ENCODE measurements around the gene MUC4. TPM values are rescaled to one million over a fixed set of nuclear protein-coding genes. Genes with fewer than 3 reads are reported as not detected.
"Not testable (repeated sequence)": the region's sequence is repeated elsewhere in the genome, so short reads cannot be mapped to it uniquely, and the experiment has no call there.

The MUC4 gene
- total and polyA plus RNA-seq, 12 donors, result 0.03 to 0.17 (median 0.09) TPM; not detected in 6

DNA sequence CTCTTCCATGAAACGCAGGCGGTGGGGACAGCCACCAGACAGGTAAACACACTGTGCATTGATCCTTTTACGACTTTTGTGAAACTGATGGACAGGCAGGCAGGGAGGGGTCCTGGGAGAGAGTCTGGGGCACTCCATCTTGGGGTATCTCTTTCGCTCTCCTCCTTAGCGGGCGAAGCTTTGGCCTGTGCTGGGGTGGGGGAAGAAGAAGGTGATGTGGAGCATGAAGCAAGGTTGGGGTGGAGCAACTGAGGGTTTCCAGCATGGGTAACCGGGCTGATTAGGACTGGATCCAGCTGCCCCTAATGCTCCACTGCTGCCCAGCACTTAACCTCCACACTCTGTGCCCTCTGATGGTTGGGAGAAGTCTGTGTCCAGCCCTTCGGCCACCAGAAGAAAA, 65.4 kb downstream of the MUC4 start:
- TF ChIP-seq POLR2A (IDR thresholded peaks at IDR 0.05), result no peak
- TF ChIP-seq, protein P1, sequence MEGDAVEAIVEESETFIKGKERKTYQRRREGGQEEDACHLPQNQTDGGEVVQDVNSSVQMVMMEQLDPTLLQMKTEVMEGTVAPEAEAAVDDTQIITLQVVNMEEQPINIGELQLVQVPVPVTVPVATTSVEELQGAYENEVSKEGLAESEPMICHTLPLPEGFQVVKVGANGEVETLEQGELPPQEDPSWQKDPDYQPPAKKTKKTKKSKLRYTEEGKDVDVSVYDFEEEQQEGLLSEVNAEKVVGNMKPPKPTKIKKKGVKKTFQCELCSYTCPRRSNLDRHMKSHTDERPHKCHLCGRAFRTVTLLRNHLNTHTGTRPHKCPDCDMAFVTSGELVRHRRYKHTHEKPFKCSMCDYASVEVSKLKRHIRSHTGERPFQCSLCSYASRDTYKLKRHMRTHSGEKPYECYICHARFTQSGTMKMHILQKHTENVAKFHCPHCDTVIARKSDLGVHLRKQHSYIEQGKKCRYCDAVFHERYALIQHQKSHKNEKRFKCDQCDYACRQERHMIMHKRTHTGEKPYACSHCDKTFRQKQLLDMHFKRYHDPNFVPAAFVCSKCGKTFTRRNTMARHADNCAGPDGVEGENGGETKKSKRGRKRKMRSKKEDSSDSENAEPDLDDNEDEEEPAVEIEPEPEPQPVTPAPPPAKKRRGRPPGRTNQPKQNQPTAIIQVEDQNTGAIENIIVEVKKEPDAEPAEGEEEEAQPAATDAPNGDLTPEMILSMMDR (IDR thresholded peaks at IDR 0.05), result no peak
- DNase-seq, result no peak
- Histone ChIP-seq H3K4me1 (replicated peaks in 1 of 2) (peaks cover 3 to 8% of the 10 kb centered on the region in 2 donors), H3K27me3 (peaks cover 5% of the 10 kb centered on the region), H3K27ac (no peak overlapping the region), H3K36me3 (replicated peaks in 1 of 2) (no peaks in the 10 kb centered on the region), H3K9me3 (replicated peaks in 1 of 3) (no peaks in the 10 kb centered on the region), H3K4me3 (no peak overlapping the region)
- 73 to 96% (median 79%) methylated on average over 6 to 8 of the region's 8 CpGs for WGBS, 4 donors
- intact Hi-C loops (cut with DNase I), result no loop called here

DNA sequence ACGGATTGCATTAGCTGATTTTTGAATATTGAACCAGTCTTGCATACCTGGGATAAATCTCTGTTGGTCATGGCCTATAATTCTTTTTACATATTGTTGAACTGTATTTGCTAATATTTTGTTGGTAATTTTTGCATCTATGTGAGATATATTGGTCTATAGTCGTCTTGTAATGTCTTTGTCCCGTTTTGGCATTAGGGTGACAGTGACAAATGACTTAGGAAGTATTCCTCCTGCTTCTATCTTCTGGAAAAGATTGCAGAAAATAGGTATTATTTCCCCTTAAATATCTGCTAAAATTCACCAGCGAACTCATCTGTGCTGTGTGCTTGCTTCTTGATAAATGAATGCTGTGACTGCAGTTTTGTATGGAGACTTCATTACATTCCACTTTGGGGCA, 67.3 kb downstream of the MUC4 start:
- TF ChIP-seq, protein P1 (IDR thresholded peaks at IDR 0.05), result no peak
- 67 to 83% (median 75%) methylated on average over 4 of the region's 4 CpGs for WGBS, 4 donors
- H3K9me3 ChIP-seq (replicated peaks in 1 of 3), result no peaks in the 10 kb centered on the region

DNA sequence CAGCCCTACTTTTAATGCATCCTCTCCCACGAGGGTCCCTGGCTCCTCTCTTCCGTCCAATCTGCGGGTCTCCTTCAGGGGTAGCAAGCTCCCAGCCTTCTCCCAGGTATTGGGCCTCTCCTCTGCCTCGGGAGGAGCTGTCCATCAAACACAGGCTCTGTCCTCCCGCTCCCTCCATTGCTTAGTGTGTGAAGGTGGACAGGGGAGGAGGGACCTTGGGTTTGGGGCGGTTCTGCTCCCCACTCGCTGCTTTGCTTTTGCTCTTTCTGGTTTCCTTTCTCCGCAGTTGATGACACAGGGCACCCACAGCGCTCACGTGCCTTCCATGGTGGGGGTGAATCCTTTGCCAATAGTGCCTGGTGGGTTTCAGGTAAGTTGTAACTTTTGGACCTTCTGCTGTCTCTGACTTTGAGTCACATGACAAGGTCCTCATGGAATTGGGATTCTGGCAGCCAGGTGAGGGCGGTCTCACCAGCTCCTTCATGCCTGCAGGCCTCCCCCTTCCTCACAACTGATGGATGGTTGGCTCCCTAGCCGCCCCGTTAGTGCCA, 72.1 kb downstream of the MUC4 start:
- intact Hi-C loops (cut with DNase I), result no loop called here
- 80 to 92% (median 83%) methylated on average over 8 to 13 of the region's 13 CpGs for WGBS, 4 donors
- no peak overlapping the region for H3K4me3 ChIP-seq

More for the DNA sequence above, 67.3 kb downstream of the MUC4 start:
- intact Hi-C loops (cut with DNase I), result no loop called here
- Histone ChIP-seq H3K27ac (no peak overlapping the region), H3K4me1 (replicated peaks in 1 of 2) (peaks cover 3 to 8% of the 10 kb centered on the region in 2 donors), H3K27me3 (peaks cover 5% of the 10 kb centered on the region), H3K4me3 (no peak overlapping the region), H3K36me3 (replicated peaks in 1 of 2) (no peaks in the 10 kb centered on the region)
- no peak for DNase-seq

DNA sequence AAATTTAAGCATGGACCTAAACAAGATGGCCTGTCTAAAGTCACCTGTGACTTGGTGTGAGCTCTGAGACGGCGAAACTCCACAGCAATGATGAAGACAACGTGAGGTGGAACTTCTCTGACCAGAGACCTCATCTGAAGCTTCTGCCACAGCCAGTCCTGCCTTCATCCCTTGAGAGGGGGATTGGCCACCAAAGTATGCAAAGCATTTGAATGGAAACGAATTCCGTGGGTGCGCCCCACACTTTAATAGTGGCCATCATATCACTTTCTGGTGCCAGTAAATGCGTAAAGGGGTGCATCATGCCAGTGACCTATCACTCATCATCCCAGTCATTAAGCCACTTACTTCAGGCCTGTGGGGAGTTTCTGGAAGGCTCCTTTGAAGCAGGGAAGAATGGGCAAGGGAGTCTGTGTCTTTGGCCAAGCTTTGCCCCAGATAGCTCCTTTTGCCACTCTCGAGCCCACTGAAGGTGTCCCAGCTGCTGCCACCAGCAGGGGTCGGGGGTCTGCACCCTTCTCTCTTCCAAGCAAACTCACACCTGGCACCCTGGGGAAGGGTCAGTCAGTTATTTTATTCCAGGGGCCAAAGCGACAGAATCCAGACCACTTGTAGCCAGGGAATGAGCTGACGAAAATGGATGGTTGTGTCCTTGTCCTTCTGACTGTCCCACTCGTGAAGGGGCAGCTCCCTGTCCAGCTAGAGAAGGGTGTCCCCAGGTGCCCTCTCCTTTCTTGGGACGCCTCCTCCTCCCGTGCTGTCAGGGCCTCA, 73.3 kb downstream of the MUC4 start:
- DNase-seq, result no peak
- no peak overlapping the region for H3K4me3 ChIP-seq
- H3K36me3 ChIP-seq (replicated peaks in 1 of 2), result no peaks in the 10 kb centered on the region
- intact Hi-C loops (cut with DNase I), result no loop called here
- no peaks in the 10 kb centered on the region for H3K4me1 ChIP-seq (replicated peaks in 1 of 2)
- no peak for TF ChIP-seq POLR2A (IDR thresholded peaks at IDR 0.05)
- TF ChIP-seq, protein P1 (IDR thresholded peaks at IDR 0.05), result no peak
- no peaks in the 10 kb centered on the region for H3K27me3 ChIP-seq
- WGBS, 4 donors, result 79 to 89% (median 87%) methylated on average over 14 of the region's 14 CpGs
- H3K9me3 ChIP-seq (replicated peaks in 1 of 3), result no peaks in the 10 kb centered on the region
- no peak overlapping the region for H3K27ac ChIP-seq

More for the DNA sequence above, 72.1 kb downstream of the MUC4 start:
- Histone ChIP-seq H3K36me3 (replicated peaks in 1 of 2) (no peaks in the 10 kb centered on the region), H3K27ac (no peak overlapping the region), H3K4me1 (replicated peaks in 1 of 2) (no peaks in the 10 kb centered on the region), H3K27me3 (no peaks in the 10 kb centered on the region), H3K9me3 (replicated peaks in 1 of 3) (no peaks in the 10 kb centered on the region)
- TF ChIP-seq POLR2A (IDR thresholded peaks at IDR 0.05), result no peak
- TF ChIP-seq, protein P1 (IDR thresholded peaks at IDR 0.05), result no peak
- DNase-seq, result no peak

DNA sequence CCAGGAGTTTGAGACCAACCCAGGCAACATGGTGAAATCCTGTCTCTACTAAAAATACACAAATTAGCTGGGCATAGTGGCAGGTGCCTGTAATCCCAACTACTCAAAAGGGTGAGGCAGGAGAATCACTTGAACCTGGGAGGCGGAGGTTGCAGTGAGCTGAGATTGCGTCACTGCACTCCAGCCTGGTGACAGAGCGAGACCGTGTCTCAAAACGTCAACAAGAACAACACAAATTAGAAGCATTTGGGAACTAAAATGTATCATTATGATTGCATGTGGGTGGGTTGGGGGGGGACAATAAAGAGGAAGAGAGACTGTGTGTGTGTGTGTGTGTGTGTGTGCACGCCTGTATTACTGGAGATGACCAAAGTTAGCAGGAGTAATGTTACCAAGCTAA, 73.9 kb downstream of the MUC4 start:
- H3K27ac ChIP-seq; intact Hi-C loops (cut with DNase I); H3K36me3 ChIP-seq (replicated peaks in 1 of 2); H3K27me3 ChIP-seq; DNase-seq; H3K4me3 ChIP-seq; H3K9me3 ChIP-seq (replicated peaks in 1 of 3); H3K4me1 ChIP-seq (replicated peaks in 1 of 2): not testable (repeated sequence)
- WGBS, 4 donors, result 81 to 88% (median 83%) methylated on average over 6 of the region's 6 CpGs
